HG03442 (cell line): ENCODE measurements around the gene HTT.
"Not testable (repeated sequence)": the region's sequence is repeated elsewhere in the genome, so short reads cannot be mapped to it uniquely, and the experiment has no call there.

Source experiments
- ATAC-seq: cut with Tn5 transposase; IDR thresholded peaks from one replicate; pipeline ENCODE4 v1.9.1; 2021; ENCODE audit warnings: mild to moderate bottlenecking, moderate library complexity; ENCODE audit not compliant: unreplicated experiment

HTT gene

GRCh38 chr4:3158841-3159240 is 84.4 kb downstream of the HTT start:
- ATAC-seq = no peak

GRCh38 chr4:3160438-3160837 is 86.0 kb downstream of the HTT start:
- no peak for ATAC-seq

GRCh38 chr4:3161044-3161443 is 86.6 kb downstream of the HTT start:
- not testable (repeated sequence) for ATAC-seq

GRCh38 chr4:3166434-3166833 is 92.0 kb downstream of the HTT start:
- ATAC-seq = not testable (repeated sequence)

GRCh38 chr4:3168029-3168428 is 93.5 kb downstream of the HTT start:
- ATAC-seq = no peak

GRCh38 chr4:3174371-3175338 is 100.2 kb downstream of the HTT start:
- no peak for ATAC-seq

GRCh38 chr4:3176367-3177229 is 102.1 kb downstream of the HTT start:
- no peak for ATAC-seq

GRCh38 chr4:3177426-3177825 is 102.9 kb downstream of the HTT start:
- no peak for ATAC-seq

- ATAC-seq = no peak
These were observed 103.4 kb downstream of the HTT start for GRCh38 chr4:3177905-3178304.

GRCh38 chr4:3178351-3178750 is 103.9 kb downstream of the HTT start:
- no peak for ATAC-seq

- ATAC-seq = no peak
These were observed 104.7 kb downstream of the HTT start for GRCh38 chr4:3179126-3179706.

- no peak for ATAC-seq
These were observed 108.5 kb downstream of the HTT start for GRCh38 chr4:3183008-3183407.

GRCh38 chr4:3184725-3185124 is 110.2 kb downstream of the HTT start:
- ATAC-seq = no peak

GRCh38 chr4:3186609-3187008 is 112.1 kb downstream of the HTT start:
- ATAC-seq = no peak

- no peak for ATAC-seq
These were observed 113.6 kb downstream of the HTT start for GRCh38 chr4:3188118-3188517.

GRCh38 chr4:3189459-3189858 is 115.0 kb downstream of the HTT start:
- ATAC-seq = no peak

- ATAC-seq = no peak
These were observed 116.1 kb downstream of the HTT start for GRCh38 chr4:3190549-3190948.

GRCh38 chr4:3192188-3192587 is 117.7 kb downstream of the HTT start:
- ATAC-seq = no peak

GRCh38 chr4:3192827-3193226 is 118.3 kb downstream of the HTT start:
- ATAC-seq = no peak

GRCh38 chr4:3193531-3194203 is 119.2 kb downstream of the HTT start:
- ATAC-seq = no peak
